Spleen (tissue), 7 donors: ENCODE data around the gene LARP1.

Source experiments
- CTCF ChIP-seq, 11 experiments: fragments of 200-600 bp in 7 of 11; fragments of 450-650 bp in 4 of 11; sonication (generic) in 4 of 11; IDR thresholded peaks in 8 of 11; conservative IDR thresholded peaks in 3 of 11; 1 replicate in 7 of 11; 2 replicates in 4 of 11; pipeline versions ENCODE4 v1.4.0 to v1.8.0; 2016 to 2021; ENCODE audit warnings: antibody characterized with exemption in 11 of 11, inconsistent platforms in 4 of 11, mild to moderate bottlenecking in 1 of 11
- POLR2A ChIP-seq, 3 donors: fragments of 450-650 bp; IDR thresholded peaks; one replicate each; pipeline ENCODE4 v1.5.1; 2017; ENCODE audit warnings: antibody characterized with exemption in 3 of 3, mild to moderate bottlenecking in 1 of 3
- donor health status: DM: no; HTN: no; CAD: no; lungs with moderate emphysema.
- donor health status: DM: no; HTN: no; CAD: no.
- donor health status: DM: no; HTN: no; CAD: no.

- TF ChIP-seq CTCF (IDR thresholded peaks at IDR 0.05 in 8 of 11, conservative IDR thresholded peaks at IDR 0.05 in 3 of 11) (no peak), POLR2A (IDR thresholded peaks at IDR 0.05) (no peak)
These were observed 1.4 kb upstream of the LARP1 start for GRCh38 chr5:154753792-154754191.
